ENCODE results near the gene HMG20A.
"Not testable (repeated sequence)": the region's sequence is repeated elsewhere in the genome, so short reads cannot be mapped to it uniquely, and the experiment has no call there.

Gene HMG20A

DNA sequence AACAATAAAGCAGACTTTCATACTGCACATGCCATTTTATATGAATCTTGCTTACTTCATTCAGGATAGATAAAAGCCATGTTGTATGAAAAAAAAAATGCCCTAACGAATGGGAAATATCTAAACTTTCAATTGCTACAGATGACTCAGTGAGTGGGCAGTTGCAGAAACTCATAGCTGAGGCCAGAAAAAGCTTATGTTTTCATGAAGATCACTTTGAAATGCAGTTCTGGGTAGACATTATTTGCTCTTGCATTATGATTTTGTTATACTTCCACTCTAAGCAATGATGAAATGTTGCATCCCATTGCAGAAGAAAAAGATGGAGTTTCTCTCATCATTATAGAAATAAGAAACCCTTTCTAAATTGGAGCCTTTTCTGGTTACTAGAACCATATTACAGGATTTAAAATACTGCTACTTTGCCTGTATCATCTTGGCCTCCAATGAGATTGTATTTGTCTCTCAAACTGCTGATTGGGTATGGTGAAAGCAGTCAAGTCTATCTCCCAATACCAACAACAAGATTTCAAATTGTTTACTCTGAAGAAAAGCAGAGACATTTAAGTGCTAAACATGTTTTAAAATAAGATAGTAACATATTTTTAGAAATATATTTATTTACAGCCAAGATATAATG is 17.8 kb upstream of the HMG20A start:
- ATAC-seq: peak; percentile 93
- TF ChIP-seq BACH2 (CRISPR knock-in tag; IDR thresholded peaks at IDR 0.05; ENCODE audit: borderline replicate concordance) (no peak), ARNTL (CRISPR knock-in tag; IDR thresholded peaks at IDR 0.05; ENCODE audit: borderline replicate concordance, low read depth) (no peak), CSDC2 (CRISPR knock-in tag; IDR thresholded peaks at IDR 0.05) (no peak), ESRRG (CRISPR knock-in tag; IDR thresholded peaks at IDR 0.05) (no peak), GLIS3 (CRISPR knock-in tag; IDR thresholded peaks at IDR 0.05) (no peak), OSR1 (CRISPR knock-in tag; IDR thresholded peaks at IDR 0.05) (no peak), SNAI2 (CRISPR knock-in tag; IDR thresholded peaks at IDR 0.05) (no peak), ISL1 (CRISPR knock-in tag; IDR thresholded peaks at IDR 0.05) (no peak; the same call in 1 of the 2 replicates), ZNF70 (CRISPR knock-in tag; IDR thresholded peaks at IDR 0.05) (no peak), ZC3H10 (CRISPR knock-in tag; IDR thresholded peaks at IDR 0.05) (no peak)
- TF ChIP-seq, protein P1, sequence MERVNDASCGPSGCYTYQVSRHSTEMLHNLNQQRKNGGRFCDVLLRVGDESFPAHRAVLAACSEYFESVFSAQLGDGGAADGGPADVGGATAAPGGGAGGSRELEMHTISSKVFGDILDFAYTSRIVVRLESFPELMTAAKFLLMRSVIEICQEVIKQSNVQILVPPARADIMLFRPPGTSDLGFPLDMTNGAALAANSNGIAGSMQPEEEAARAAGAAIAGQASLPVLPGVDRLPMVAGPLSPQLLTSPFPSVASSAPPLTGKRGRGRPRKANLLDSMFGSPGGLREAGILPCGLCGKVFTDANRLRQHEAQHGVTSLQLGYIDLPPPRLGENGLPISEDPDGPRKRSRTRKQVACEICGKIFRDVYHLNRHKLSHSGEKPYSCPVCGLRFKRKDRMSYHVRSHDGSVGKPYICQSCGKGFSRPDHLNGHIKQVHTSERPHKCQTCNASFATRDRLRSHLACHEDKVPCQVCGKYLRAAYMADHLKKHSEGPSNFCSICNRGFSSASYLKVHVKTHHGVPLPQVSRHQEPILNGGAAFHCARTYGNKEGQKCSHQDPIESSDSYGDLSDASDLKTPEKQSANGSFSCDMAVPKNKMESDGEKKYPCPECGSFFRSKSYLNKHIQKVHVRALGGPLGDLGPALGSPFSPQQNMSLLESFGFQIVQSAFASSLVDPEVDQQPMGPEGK (CRISPR knock-in tag; IDR thresholded peaks at IDR 0.05; ENCODE audit: borderline replicate concordance): no peak
- TF ChIP-seq, protein P2, sequence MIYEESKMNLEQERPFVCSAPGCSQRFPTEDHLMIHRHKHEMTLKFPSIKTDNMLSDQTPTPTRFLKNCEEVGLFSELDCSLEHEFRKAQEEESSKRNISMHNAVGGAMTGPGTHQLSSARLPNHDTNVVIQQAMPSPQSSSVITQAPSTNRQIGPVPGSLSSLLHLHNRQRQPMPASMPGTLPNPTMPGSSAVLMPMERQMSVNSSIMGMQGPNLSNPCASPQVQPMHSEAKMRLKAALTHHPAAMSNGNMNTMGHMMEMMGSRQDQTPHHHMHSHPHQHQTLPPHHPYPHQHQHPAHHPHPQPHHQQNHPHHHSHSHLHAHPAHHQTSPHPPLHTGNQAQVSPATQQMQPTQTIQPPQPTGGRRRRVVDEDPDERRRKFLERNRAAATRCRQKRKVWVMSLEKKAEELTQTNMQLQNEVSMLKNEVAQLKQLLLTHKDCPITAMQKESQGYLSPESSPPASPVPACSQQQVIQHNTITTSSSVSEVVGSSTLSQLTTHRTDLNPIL (CRISPR knock-in tag; IDR thresholded peaks at IDR 0.05; ENCODE audit: low read depth): no peak
- TF ChIP-seq, protein P3, sequence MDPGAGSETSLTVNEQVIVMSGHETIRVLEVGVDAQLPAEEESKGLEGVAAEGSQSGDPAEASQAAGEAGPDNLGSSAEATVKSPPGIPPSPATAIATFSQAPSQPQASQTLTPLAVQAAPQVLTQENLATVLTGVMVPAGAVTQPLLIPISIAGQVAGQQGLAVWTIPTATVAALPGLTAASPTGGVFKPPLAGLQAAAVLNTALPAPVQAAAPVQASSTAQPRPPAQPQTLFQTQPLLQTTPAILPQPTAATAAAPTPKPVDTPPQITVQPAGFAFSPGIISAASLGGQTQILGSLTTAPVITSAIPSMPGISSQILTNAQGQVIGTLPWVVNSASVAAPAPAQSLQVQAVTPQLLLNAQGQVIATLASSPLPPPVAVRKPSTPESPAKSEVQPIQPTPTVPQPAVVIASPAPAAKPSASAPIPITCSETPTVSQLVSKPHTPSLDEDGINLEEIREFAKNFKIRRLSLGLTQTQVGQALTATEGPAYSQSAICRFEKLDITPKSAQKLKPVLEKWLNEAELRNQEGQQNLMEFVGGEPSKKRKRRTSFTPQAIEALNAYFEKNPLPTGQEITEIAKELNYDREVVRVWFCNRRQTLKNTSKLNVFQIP (CRISPR knock-in tag; IDR thresholded peaks at IDR 0.05; ENCODE audit: borderline replicate concordance, low read depth): no peak
- TF ChIP-seq, protein P4, sequence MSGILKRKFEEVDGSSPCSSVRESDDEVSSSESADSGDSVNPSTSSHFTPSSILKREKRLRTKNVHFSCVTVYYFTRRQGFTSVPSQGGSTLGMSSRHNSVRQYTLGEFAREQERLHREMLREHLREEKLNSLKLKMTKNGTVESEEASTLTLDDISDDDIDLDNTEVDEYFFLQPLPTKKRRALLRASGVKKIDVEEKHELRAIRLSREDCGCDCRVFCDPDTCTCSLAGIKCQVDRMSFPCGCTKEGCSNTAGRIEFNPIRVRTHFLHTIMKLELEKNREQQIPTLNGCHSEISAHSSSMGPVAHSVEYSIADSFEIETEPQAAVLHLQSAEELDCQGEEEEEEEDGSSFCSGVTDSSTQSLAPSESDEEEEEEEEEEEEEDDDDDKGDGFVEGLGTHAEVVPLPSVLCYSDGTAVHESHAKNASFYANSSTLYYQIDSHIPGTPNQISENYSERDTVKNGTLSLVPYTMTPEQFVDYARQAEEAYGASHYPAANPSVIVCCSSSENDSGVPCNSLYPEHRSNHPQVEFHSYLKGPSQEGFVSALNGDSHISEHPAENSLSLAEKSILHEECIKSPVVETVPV (CRISPR knock-in tag; IDR thresholded peaks at IDR 0.05): no peak
- TF ChIP-seq, protein P5, sequence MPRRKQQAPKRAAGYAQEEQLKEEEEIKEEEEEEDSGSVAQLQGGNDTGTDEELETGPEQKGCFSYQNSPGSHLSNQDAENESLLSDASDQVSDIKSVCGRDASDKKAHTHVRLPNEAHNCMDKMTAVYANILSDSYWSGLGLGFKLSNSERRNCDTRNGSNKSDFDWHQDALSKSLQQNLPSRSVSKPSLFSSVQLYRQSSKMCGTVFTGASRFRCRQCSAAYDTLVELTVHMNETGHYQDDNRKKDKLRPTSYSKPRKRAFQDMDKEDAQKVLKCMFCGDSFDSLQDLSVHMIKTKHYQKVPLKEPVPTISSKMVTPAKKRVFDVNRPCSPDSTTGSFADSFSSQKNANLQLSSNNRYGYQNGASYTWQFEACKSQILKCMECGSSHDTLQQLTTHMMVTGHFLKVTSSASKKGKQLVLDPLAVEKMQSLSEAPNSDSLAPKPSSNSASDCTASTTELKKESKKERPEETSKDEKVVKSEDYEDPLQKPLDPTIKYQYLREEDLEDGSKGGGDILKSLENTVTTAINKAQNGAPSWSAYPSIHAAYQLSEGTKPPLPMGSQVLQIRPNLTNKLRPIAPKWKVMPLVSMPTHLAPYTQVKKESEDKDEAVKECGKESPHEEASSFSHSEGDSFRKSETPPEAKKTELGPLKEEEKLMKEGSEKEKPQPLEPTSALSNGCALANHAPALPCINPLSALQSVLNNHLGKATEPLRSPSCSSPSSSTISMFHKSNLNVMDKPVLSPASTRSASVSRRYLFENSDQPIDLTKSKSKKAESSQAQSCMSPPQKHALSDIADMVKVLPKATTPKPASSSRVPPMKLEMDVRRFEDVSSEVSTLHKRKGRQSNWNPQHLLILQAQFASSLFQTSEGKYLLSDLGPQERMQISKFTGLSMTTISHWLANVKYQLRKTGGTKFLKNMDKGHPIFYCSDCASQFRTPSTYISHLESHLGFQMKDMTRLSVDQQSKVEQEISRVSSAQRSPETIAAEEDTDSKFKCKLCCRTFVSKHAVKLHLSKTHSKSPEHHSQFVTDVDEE (CRISPR knock-in tag; IDR thresholded peaks at IDR 0.05): no peak

DNA sequence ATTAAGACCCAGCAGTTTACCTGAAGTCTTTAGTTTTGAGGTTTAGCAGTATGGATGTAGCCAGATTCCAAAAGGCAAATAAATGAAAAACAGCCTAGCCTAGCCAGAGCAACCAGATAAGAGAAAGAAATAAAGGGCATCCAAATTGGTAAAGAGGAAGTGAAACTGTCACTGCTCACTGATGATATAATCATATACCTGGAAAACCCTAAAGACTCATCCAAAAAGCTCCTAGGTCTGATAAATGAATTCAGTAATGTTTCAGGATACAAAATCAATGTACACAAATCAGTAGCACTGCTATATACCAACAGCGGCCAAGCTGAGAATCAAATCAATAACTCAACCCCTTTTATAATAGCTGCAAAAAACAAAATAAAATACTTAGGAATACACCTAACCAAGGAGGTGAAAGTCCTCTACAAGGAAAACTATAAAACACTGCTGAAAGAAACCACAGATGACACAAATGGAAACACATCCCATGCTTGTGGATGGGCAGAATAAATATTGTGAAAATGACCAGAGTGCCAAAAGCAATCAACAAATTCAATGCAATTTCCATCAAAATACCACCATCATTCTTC is 14.4 kb upstream of the HMG20A start:
- not testable (repeated sequence) for ATAC-seq

DNA sequence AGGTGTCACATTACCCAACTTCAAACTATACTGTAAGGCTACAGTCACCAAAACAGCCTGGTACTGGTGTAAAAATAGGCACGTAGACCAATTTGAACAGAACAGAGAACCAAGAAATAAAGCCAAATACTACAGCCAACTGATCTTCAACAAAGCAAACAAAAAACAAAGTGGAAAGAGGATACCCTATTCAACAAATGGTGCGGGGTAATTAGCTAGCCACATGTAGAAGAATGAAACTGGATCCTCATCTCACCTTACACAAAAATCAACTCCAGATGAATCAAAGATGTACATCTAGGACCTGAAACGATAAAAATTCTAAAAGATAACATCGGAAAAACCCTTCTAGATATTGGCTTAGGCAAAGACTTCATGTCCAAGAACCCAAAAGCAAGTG is 13.8 kb upstream of the HMG20A start:
- no peak for TF ChIP-seq RARB (CRISPR knock-in tag; IDR thresholded peaks at IDR 0.05)
- TF ChIP-seq ARNTL (CRISPR knock-in tag; IDR thresholded peaks at IDR 0.05; ENCODE audit: borderline replicate concordance, low read depth): no peak
- TF ChIP-seq ZNF8 (CRISPR knock-in tag; IDR thresholded peaks at IDR 0.05): no peak
- ATAC-seq: no peak

Data from SK-N-SH treated with all-trans-retinoic acid at 6 μM for 48 hours (cell line).